ENCODE measurements around the gene HIVEP2.

DNA sequence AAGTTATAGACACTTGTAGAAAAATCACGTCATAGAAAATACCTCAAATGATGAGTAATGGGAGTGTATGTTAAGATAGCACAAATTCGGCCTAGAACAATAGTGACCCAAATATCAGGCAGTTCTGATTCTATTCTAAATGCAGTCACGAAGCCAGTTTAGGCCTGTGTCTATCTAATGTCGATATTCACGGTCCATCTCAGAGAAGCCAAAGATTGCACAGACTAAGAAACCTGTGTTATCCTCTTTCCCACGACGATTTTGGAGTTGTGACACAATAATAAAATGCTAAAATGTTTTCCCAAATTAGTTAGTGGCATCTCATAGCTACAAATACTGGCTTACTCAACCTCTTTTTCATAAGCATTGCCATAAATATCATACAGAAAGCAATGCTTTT is 4.0 kb downstream of the HIVEP2 start:
- TF ChIP-seq EZH2 (IDR thresholded peaks at IDR 0.05; ENCODE audit: low read length, unreplicated experiment) = no peak
- TF ChIP-seq, protein P1, sequence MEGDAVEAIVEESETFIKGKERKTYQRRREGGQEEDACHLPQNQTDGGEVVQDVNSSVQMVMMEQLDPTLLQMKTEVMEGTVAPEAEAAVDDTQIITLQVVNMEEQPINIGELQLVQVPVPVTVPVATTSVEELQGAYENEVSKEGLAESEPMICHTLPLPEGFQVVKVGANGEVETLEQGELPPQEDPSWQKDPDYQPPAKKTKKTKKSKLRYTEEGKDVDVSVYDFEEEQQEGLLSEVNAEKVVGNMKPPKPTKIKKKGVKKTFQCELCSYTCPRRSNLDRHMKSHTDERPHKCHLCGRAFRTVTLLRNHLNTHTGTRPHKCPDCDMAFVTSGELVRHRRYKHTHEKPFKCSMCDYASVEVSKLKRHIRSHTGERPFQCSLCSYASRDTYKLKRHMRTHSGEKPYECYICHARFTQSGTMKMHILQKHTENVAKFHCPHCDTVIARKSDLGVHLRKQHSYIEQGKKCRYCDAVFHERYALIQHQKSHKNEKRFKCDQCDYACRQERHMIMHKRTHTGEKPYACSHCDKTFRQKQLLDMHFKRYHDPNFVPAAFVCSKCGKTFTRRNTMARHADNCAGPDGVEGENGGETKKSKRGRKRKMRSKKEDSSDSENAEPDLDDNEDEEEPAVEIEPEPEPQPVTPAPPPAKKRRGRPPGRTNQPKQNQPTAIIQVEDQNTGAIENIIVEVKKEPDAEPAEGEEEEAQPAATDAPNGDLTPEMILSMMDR (conservative IDR thresholded peaks at IDR 0.05; ENCODE audit: low read depth, low read length) = no peak

All from PC-3 (cell line).